BJ (cell line): ENCODE measurements around the gene LTA4H. TPM values are rescaled to one million over a fixed set of nuclear protein-coding genes. Genes with fewer than 3 reads are reported as not detected.

ENCODE experiments used
- CTCF ChIA-PET: fragments of 350-600 bp; formaldehyde crosslinking; extraction: SDS; loops from one replicate; lab custom pipeline; 2021; ENCODE audit warnings: antibody characterized with exemption, inconsistent platforms; lab: Yijun Ruan, JAX
- POLR2A ChIA-PET: fragments of 300-600 bp; sonication (Branson Sonifier 250); formaldehyde crosslinking; extraction: SDS; loops from one replicate; lab custom pipeline; 2021; ENCODE audit warnings: antibody characterized with exemption; lab: Charles Lee
- DNase-seq: peaks from one replicate; pipeline ENCODE4 v3.0.0-alpha.2; 2011; ENCODE audit warnings: low read depth
- H3K27me3 ChIP-seq: 2 replicates; pipeline ENCODE4 v1.6.0; 2011; ENCODE audit warnings: low read length; ENCODE audit not compliant: control insufficient read depth, insufficient read depth
- H3K36me3 ChIP-seq: 2 replicates; pipeline ENCODE4 v1.5.1; 2011; ENCODE audit warnings: low read length; ENCODE audit not compliant: control insufficient read depth, insufficient read depth
- H3K4me3 ChIP-seq: 2 replicates; pipeline ENCODE4 v1.5.1; 2011; ENCODE audit warnings: low read depth, mild to moderate bottlenecking, control low read depth, low read length
- CTCF ChIP-seq: IDR thresholded peaks from 2 replicates; pipeline ENCODE4 v1.5.1; 2011; ENCODE audit warnings: low read depth, mild to moderate bottlenecking, control low read depth, inconsistent platforms, low read length, moderate library complexity; ENCODE audit not compliant: insufficient read depth
- polyA plus RNA-seq: library from polyadenylated mRNA; depleted of rRNA; stranded (reverse); fragments of >200 nt; gene quantifications from 2 replicates; pipeline ENCODE4 v1.2.3, GENCODE V29; 2011

The LTA4H gene
- polyA plus RNA-seq, 1 experiment = 35.1 TPM

- H3K36me3 ChIP-seq = no peaks in the 10 kb centered on the region
- TF ChIP-seq CTCF = no peak
- ChIA-PET POLR2A (no interaction called here), CTCF (interaction anchor here (1.6 to 7.6 kb wide), 4 partner anchors 11 to 457 kb away, joined by 4 to 72 read pairs (median 44); no protein-coding TSS in a partner anchor)
- no peak for DNase-seq
- no peak overlapping the region for H3K4me3 ChIP-seq
- H3K27me3 ChIP-seq = no peaks in the 10 kb centered on the region
Observed at GRCh38 chr12:96060041-96060440, 24.7 kb upstream of the LTA4H start.

- CTCF ChIA-PET = interaction anchor here (2.1 to 7.6 kb wide), 2 partner anchors 157 to 459 kb away, joined by 10 to 72 read pairs; no protein-coding TSS in a partner anchor
- TF ChIP-seq CTCF = no peak
- H3K27me3 ChIP-seq = no peaks in the 10 kb centered on the region
- H3K4me3 ChIP-seq = no peak overlapping the region
- POLR2A ChIA-PET = no interaction called here
- no peaks in the 10 kb centered on the region for H3K36me3 ChIP-seq
- no peak for DNase-seq
Observed at GRCh38 chr12:96057986-96058553, 22.7 kb upstream of the LTA4H start.

GRCh38 chr12:96056646-96057455 is 21.5 kb upstream of the LTA4H start:
- ChIA-PET POLR2A (no interaction called here), CTCF (interaction anchor here (2.1 to 7.6 kb wide), 2 partner anchors 158 to 460 kb away, joined by 10 to 72 read pairs; no protein-coding TSS in a partner anchor)
- no peak for DNase-seq
- Histone ChIP-seq H3K27me3 (no peaks in the 10 kb centered on the region), H3K36me3 (no peaks in the 10 kb centered on the region), H3K4me3 (no peak overlapping the region)
- no peak for TF ChIP-seq CTCF

GRCh38 chr12:96054244-96054610 is 18.8 kb upstream of the LTA4H start:
- ChIA-PET CTCF (interaction anchor here (1.2 kb wide), 1 partner anchor 8 kb away, joined by 3 read pairs; no protein-coding TSS in a partner anchor), POLR2A (no interaction called here)
- DNase-seq = no peak
- no peaks in the 10 kb centered on the region for H3K36me3 ChIP-seq
- H3K27me3 ChIP-seq = no peaks in the 10 kb centered on the region
- no peak for TF ChIP-seq CTCF
- H3K4me3 ChIP-seq = no peak overlapping the region

- POLR2A ChIA-PET = no interaction called here
- no peak for TF ChIP-seq CTCF
- no peaks in the 10 kb centered on the region for H3K36me3 ChIP-seq
- CTCF ChIA-PET = interaction anchor here (1.0 to 1.2 kb wide), 2 partner anchors 9 to 463 kb away, joined by 3 to 4 read pairs; no protein-coding TSS in a partner anchor
- no peaks in the 10 kb centered on the region for H3K27me3 ChIP-seq
- DNase-seq = no peak
- H3K4me3 ChIP-seq = no peak overlapping the region
Observed at GRCh38 chr12:96053476-96054243, 18.3 kb upstream of the LTA4H start.
